GM19372 (cell line): Measurements from ENCODE around the gene ADAM8.

Source experiments
- ATAC-seq: cut with Tn5 transposase; IDR thresholded peaks from one replicate; pipeline ENCODE4 v1.9.1; 2021; ENCODE audit warnings: mild to moderate bottlenecking, low read depth, moderate library complexity; ENCODE audit not compliant: unreplicated experiment

ADAM8 gene

GRCh38 chr10:133309100-133309719 lies 32.5 kb upstream of the ADAM8 start:
- peak; percentile 76 for ATAC-seq

- ATAC-seq = peak; percentile 69
Measured at GRCh38 chr10:133308421-133309099, 31.9 kb upstream of the ADAM8 start, which contains the start of the genes TUBGCP2 and ZNF511. Gene TUBGCP2 (minus strand): TSS chr10:133308872. CDS start chr10:133302941, 5,931 bp downstream. Gene ZNF511 (plus strand): TSS chr10:133308914. CDS start chr10:133308944, 30 bp downstream.

GRCh38 chr10:133307776-133308420 lies 31.2 kb upstream of the ADAM8 start:
- ATAC-seq = no peak

GRCh38 chr10:133306941-133307379 lies 30.3 kb upstream of the ADAM8 start:
- no peak for ATAC-seq

GRCh38 chr10:133306097-133306476 lies 29.4 kb upstream of the ADAM8 start:
- no peak for ATAC-seq

- ATAC-seq = no peak
Measured at GRCh38 chr10:133303206-133303605, 26.5 kb upstream of the ADAM8 start.

GRCh38 chr10:133302230-133302629 lies 25.6 kb upstream of the ADAM8 start:
- ATAC-seq = no peak

GRCh38 chr10:133299738-133300137 lies 23.1 kb upstream of the ADAM8 start:
- ATAC-seq = no peak

GRCh38 chr10:133299224-133299623 lies 22.6 kb upstream of the ADAM8 start:
- ATAC-seq = no peak

- ATAC-seq = no peak
Measured at GRCh38 chr10:133298466-133298865, 21.8 kb upstream of the ADAM8 start.

- no peak for ATAC-seq
Measured at GRCh38 chr10:133297504-133297903, 20.8 kb upstream of the ADAM8 start.

GRCh38 chr10:133295426-133296320 lies 19.0 kb upstream of the ADAM8 start:
- ATAC-seq = no peak

GRCh38 chr10:133294189-133294588 lies 17.5 kb upstream of the ADAM8 start:
- no peak for ATAC-seq

GRCh38 chr10:133293810-133294119 lies 17.1 kb upstream of the ADAM8 start:
- ATAC-seq = no peak

GRCh38 chr10:133292919-133293809 lies 16.5 kb upstream of the ADAM8 start:
- no peak for ATAC-seq

- no peak for ATAC-seq
Measured at GRCh38 chr10:133289761-133290160, 13.1 kb upstream of the ADAM8 start.

- no peak for ATAC-seq
Measured at GRCh38 chr10:133287832-133288500, 11.3 kb upstream of the ADAM8 start.

GRCh38 chr10:133286366-133286765 lies 9.7 kb upstream of the ADAM8 start:
- no peak for ATAC-seq

- no peak for ATAC-seq
Measured at GRCh38 chr10:133285217-133285616, 8.5 kb upstream of the ADAM8 start.
